ENCODE results near the gene SEC14L2.
"Not testable (repeated sequence)": the region's sequence is repeated elsewhere in the genome, so short reads cannot be mapped to it uniquely, and the experiment has no call there.

SEC14L2 gene

DNA sequence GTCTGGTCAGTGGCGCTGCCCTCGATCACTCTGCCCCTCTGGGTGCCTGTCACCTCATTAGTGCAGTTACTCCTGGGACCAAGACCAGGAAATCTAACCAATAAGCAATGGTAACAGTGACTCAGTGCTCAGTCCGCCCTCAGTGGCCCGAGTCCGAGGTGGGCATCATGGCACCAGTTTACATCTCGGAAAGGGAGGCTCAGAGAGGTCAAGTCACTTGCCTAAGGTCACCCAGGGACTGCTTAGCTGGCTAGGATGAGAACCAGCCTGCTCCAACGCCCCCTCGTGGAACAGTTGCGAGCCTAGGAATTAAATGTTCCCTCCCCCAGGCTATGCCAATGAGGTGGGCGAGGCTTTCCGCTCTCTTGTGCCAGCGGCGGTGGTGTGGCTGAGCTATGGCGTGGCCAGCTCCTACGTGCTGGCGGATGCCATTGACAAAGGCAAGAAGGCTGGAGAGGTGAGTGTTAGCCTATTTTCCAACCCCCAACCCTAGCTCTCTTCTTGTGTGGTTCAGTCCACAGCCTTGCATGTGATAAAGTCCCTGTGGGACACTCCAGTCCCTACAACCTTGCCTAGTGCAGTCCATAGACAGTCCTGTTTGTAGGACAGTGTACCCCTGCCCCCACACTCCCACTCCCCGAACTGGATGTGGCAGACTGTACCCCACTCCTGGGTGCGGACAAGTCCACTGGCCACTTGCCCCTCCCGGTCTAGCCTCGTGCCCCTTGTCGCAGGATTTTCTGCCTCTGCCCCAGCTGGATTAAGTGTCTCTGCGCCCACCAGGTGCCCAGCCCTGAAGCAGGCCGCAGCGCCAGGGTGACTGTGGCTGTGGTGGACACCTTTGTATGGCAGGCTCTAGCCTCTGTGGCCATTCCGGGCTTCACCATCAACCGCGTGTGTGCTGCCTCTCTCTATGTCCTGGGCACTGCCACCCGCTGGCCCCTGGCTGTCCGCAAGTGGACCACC is 29.9 kb downstream of the SEC14L2 start:
- DNase-seq (ENCODE audit: low spot score): peak; percentile 88

DNA sequence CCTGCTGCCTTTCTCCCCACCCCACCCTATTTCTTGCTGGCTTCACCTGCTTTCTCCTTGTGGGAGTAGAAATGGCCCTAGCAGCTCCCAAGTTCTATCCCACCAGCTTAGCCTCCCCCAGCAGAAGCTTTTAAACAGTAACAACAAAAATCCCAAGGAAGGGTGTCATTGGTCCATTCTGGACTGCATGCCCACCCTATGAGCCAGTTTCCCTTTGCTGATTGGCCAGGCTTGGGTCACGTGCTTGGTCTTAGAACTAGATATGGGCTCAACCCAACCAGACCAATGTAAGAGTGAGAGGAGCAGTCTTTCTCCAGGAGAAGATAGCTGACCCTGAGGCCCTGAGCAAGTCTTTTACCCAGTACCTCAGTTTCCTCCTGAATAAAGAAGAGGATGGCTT is 31.1 kb downstream of the SEC14L2 start:
- DNase-seq (ENCODE audit: low spot score): no peak

DNA sequence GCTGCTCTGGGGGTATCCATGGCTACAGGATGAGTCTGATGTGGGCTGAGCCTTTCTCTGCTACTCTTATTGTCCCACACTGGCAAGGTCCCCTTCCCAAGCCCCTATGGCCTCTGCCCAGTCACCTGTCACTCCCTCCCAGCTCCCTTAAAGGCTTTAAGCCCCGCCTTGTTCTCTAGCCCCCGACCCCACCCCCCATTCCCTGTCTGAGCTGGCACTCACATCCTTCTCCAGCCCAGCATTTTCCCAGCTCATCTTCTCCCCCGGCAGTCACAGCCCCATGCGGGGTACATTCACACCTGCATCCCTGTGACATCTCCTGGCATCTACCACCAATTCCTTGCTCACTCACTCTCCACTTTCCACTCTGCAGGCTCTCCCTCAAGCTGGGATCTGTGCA is 33.1 kb downstream of the SEC14L2 start:
- DNase-seq (ENCODE audit: low spot score): no peak

DNA sequence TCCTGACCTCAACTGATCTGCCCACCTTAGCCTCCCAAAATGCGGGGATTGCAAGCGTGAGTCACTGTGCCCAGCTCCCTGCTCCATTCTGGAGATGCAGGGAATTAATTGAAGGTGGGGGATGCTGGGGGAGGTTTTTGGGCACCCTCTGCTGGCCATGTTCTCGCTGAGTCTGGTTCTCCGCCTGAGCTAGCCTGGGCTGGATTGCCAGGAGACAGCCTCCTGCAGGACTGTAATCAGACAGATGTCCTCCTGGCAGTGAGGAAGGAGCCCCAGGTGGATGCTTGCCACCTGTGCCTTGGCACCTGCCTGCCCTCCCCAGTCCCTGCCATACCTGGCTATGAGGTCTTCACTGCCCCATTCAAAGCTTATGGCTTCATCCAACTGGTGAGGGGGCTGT is 34.1 kb downstream of the SEC14L2 start:
- DNase-seq (ENCODE audit: low spot score): no peak

DNA sequence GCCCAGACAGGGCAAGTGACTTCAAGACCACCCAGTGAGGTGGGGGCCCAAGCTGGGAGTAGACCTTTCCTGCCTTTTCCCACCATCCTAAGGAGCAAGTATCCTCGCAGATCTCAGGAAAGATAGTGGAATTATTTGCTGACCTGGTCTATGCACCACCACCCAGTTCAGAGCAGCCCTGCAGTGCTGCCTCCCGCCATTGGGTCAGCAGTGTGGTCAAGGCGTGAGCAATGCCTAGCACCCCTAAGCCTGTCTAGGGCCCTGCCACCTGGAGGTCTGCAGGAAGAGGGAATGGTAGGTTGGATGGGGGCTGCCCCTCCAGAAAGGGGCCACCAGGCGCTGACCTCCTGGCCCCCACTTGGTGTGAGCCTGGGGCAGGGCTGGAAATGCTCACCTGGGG is 35.3 kb downstream of the SEC14L2 start:
- DNase-seq (ENCODE audit: low spot score): no peak

DNA sequence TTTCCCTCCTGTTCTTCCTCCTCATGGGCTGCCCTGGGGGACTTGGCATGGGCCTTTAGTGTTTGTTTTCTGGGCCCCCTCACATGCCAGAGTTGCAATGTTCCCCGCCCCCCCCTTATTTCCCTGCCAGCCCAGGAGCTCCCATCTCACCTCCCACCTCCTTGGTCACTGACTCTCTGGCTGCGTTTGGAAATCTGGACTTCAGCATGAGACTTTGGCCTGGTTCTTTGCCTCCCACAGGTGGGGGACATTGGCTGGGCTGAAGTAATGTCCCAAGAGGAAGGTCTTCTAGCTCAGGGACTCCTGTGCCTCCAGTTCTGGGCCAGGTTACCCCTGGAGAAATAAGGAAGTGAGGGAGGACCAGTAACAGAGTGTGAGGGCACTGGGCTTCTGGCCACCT is 35.7 kb downstream of the SEC14L2 start:
- DNase-seq (ENCODE audit: low spot score): no peak

DNA sequence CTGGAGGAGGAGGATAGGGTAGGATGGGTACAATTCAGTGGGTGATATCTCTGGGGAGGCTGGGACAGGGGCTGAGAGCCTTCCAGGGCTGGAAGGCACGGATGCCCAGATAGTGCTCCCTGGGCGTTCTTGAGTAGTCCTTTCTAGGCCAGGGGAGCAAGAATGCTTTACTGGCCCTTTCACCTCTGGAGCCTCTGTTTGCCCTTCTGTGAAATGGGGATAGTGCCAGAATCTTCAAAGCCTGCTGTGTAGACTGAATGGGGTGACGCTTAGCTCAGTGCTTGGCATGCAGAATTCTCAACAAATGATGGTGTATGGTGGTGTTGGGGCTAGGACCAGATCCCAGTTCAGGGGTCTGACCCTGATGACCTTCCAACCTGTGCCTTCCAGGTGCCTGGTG is 36.4 kb downstream of the SEC14L2 start:
- DNase-seq (ENCODE audit: low spot score): no peak

DNA sequence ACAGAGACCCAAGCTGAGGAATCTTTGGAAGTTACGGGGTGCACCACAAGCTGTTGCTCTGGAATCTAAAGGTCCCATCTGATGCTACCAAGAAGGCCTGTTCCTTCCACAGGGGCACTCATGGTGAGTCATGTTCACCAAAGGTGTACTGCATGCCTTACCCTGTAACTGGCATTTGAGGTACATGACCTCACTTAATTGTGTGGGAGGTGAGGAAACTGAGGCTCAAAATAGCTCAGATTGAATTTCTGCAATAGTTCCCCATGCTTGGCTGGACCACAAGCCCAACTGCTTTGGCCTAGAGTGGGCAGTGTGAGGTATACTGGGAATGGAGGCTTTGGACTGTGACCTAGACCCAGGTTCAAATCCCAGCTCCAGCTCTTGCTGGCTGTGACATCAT is 37.0 kb downstream of the SEC14L2 start:
- DNase-seq (ENCODE audit: low spot score): no peak

DNA sequence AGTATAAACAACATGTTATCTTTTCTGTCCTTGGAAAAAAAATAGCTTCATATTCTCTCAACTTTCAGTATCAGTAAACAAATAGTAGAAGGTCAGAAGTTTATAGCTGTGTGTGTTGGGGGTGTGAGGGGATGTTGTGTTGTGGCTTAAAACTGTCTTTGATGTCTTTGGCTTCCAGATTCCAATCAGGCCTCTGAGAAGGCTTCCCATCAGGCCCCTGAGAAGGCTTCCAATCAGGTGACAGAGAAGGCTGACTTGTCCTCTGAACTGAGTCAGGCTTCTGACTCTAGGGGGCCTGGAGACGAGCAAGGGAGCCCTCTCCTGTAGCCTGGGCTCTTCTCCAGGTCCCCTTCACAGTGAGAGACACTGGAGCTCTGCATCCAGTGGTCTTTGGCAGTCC is 38.0 kb downstream of the SEC14L2 start:
- no peak for DNase-seq (ENCODE audit: low spot score)

DNA sequence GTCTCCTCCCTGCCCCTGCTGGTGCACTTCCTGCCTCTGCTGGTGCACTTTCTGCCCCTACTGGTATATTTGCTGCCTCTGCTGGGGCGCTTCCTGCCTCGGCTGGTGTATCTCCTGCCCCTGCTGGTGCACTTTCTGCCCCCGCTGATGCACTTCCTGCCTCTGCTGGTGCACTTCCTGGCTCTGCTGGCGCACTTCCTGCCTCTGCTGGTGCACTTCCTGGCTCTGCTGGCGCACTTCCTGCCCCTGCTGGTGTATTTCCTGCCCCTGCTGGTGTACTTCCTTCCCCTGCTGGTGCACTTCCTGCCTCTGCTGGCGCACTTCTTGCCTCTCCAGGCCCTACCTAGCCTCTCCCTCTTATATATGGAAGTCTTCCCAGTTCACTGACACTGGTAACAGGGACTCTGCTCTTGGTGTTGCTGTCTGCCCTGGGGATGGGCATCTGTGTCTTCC is 38.9 kb downstream of the SEC14L2 start:
- DNase-seq (ENCODE audit: low spot score): peak; percentile 57

DNA sequence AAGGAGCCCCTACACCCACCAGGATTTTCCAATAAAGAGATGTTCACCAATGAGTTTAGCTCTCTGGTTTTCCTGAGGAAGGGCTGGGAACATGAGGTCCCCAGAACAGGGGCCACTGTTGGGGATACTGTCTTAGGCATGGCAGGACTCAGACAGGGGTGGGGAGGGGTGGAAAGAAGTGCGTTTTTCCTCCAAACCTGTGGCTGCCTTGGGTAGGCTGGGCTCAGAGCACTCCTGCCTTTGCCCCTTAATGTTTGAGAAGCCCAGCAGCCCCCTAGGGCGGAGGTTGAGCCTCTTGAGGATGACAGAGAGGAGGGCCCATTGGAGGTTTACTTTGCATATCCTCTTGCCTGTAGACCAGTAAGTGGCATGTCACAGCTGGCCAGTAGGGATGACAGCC is 39.4 kb downstream of the SEC14L2 start:
- no peak for DNase-seq (ENCODE audit: low spot score)

DNA sequence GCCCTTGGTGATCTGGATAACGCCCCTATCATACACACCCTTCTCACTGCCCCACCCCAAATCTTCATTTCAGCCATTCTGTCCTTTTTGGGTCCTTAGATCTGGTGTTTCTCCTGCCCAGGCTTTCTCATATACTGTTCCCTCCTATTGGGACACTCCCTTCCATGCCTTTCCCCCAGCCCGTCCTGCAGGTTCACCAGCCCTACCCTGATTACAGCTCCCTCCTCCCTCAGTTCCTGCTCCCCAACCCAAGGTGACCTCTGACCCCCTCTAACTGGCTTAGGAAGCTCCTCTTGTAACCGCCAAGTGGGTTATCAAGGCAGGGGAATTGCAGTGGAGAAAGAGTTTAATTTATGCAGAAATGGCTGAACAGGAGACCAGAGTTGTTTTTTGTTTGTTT is 41.7 kb downstream of the SEC14L2 start:
- DNase-seq (ENCODE audit: low spot score): no peak

DNA sequence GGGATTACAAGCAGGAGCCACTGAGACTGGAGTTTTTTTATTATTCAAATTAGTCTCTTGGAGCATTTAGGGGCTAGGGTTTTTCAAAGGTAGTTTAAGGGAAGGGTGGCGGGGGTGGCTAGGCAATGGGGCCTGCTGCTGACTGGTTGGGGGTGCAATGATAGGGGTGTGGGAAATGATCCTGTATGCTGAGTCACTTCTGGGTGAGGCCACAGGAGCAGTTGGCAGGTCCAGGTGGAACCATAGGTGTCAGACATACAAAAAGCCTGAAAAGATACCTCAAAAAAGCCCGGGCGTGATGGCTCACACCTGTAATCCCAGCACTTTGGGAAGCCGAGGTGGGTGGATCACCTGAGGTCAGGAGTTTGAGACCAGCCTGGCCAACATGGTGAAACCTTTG is 42.4 kb downstream of the SEC14L2 start:
- DNase-seq (ENCODE audit: low spot score): no peak

DNA sequence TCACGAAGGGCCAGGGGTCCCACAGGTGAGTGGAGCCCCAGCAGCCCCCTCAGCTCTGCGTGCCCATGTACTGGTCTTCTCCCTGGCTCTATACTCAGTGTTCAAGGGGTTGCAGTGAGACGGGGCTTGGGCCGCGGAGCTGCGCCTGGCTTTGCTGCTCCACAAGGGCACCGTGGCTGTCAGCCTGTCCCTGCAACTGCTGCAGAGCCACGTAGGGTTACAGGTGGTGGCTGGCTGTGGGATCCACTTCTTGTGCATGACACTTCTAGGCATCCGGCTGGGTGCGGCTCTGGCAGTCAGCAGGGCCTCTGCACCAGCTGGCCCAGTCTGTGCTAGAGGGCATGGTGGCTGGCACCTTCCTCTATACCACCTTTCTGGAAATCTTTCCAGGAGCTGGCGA is 43.0 kb downstream of the SEC14L2 start:
- DNase-seq (ENCODE audit: low spot score): no peak

DNA sequence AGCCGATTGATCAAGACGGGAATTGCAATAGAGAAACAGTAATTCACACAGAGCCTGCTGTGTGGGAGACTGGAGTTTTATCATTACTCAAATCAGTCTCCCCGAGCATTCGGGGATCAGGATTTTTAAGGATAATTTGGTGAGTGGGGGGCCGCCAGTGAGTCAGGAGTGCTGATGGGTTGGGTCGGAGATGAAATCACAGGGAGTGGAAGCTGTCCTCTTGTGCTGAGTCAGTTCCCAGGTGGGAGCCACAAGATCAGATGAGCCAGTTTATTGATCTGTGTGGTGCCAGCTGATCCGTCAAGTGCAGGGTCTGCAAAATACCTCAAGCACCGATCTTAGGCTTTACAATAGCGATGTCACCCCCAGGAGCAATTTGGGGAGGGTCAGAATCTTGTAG is 44.3 kb downstream of the SEC14L2 start:
- no peak for DNase-seq (ENCODE audit: low spot score)

DNA sequence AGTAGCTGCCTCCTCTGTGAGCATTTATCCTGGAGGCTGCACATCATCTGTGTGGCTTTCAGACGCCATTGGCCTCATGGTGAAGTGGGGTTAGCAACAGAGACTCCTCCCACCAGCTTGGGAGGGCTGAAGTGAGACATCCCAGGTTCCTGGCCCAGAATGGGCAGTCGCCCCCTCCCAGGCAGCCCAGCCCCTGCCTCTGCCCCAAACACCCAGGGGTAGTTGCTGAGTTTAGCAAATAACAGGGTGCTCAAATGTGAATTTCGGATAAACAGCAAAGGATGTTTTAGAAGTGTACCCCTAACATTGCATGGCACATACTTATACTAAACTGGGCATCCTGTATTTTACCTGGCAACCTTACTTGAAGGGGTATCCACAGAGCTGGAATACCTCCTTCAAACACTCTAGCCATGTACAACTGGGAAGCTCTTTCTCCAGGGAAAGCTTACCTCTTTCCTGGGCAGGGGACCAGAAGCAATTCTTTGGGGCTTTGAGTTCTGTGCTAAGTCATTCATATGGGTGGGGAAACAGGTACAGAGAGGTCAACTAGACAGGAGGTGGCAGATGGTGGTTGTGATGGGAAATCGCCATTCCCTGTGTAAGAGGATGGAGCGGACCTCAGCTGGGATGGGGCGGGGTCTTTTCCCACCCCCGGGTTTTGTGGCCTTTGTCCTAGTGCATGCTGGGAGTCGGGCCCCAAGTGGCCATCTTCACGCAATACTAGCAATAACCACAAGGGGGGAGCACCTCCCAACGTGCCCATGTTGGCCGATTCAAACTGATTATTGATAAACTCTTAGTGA is 48.0 kb downstream of the SEC14L2 start:
- peak; percentile 85 for DNase-seq (ENCODE audit: low spot score)

DNA sequence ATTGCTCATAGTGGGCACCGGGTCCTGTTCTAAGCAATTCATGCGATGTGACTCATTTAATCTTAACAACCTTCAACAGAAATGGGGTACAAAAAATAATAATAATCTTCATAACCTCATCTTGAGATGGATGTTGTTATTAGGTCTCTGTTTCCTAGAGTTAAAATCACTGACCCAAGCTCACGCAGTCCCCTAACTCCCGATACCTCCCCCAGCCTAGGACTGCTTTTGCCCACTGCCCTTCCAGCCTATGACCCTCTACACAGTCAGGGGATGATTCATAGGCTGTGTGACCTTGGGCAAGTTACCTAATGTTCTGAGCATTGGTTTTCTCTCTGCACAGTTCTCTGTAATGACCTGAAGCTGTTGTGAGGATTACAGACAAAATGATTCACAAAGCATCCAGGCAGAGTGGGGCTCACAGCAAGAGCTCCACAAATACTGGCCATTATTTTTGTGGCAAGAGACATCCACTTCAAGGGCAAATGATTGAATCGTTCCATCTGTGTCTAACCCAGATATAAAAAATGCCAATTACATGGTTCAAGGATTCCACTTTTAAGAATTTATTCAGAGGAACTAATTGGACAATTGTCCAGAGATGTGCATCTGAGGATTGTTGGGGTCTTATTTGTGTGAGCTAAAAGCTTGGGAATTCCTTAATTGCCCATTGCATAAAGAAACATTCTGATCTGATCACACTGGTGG is 48.8 kb downstream of the SEC14L2 start:
- DNase-seq (ENCODE audit: low spot score): no peak

DNA sequence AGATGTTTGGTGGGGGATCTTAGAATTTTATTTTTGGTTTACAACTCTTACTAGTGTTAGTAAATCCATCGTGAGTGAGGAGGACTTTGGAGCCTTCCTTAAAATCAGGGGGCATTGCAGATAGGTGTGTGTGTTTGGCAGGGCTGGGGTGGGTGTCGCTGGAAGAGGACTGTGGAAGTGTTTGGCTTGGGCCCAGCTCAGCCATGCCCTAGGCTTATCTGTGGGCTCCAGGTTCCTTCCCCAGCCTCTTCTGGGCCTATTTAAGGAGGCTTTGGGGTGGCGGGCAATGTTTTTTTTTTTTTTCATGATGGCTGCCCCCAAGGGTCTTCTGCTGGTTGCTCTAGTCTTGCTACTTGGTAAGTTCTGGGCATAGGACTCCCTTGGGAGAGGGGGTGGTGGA is 50.8 kb downstream of the SEC14L2 start:
- DNase-seq (ENCODE audit: low spot score): no peak

DNA sequence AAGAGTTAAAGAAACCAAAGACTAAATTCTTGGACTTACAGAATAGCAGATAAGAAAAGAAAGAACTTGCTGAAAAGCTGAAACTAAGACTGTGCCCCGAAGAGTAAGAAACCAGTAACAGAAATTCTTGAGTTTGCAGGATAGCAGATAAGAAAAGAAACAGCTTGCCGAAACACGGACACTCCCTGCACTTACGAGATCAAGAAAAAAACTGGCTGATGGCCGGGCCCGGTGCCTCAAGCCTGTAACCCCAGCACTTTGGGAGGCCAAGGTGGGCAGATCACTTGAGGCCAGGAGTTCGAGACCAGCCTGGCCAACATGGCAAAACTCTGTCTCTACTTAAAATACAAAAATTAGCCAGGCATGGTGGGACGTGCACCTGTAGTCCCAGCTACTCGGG is 54.7 kb downstream of the SEC14L2 start:
- not testable (repeated sequence) for DNase-seq (ENCODE audit: low spot score)

DNA sequence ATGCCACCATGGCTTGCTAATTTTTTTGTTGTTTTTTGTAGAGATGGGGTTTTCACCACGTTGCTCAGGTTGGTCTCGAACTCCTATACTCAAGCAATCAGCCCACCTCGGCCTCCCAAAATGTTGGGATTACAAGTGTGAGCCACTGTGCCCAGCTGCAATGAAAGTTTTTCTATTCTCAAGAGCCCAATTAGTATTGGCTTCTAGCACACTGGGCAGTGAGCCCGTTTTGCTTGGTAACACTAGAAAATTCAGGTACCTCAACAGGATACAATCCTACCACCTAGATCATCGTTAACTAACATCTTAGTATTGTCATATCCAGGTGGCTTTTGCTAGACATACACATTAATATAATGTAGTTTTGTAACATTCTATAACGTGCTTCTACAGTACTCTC is 56.0 kb downstream of the SEC14L2 start:
- DNase-seq (ENCODE audit: low spot score): no peak

DNA sequence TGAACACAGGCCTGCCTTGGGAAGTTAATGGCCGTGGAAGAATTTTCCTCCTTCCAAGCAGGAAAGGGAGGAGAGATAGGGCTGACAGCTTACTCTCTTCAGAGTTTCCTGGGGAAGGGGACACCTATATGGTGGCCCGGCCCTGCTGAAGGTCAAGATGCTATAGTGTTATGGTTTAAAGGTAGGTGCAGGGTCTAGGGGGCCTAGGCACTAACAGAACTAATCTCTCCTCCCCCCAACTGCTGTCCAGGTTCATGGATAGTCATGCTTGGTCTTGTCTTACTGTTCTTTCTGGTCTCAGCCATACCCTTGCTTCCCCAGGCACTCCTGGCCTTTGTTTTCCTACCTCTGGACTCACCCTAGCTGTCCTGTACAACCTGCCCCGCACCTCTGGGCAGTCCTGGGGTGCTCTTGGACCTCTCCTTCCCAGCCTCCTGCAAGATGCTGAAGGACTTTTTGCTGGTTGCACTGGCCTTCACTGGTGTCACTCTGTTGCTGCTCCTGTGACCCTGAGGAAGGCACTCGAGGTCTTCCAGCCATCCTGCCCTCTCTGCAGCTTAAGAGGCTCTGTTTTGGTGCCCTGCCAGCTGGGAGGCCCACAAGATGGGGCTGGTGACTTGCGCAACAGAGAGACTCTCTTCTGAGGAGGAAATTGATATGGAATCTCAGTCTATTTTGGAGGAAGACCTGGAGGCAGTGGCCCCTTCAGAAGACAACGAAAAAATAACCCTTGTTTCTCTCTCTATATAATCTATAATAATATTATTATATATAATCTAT is 57.1 kb downstream of the SEC14L2 start:
- no peak for DNase-seq (ENCODE audit: low spot score)

Measured in germinal center (tissue), 1 donor.